ENCODE measurements around the gene TSFM.

Gene TSFM

DNA sequence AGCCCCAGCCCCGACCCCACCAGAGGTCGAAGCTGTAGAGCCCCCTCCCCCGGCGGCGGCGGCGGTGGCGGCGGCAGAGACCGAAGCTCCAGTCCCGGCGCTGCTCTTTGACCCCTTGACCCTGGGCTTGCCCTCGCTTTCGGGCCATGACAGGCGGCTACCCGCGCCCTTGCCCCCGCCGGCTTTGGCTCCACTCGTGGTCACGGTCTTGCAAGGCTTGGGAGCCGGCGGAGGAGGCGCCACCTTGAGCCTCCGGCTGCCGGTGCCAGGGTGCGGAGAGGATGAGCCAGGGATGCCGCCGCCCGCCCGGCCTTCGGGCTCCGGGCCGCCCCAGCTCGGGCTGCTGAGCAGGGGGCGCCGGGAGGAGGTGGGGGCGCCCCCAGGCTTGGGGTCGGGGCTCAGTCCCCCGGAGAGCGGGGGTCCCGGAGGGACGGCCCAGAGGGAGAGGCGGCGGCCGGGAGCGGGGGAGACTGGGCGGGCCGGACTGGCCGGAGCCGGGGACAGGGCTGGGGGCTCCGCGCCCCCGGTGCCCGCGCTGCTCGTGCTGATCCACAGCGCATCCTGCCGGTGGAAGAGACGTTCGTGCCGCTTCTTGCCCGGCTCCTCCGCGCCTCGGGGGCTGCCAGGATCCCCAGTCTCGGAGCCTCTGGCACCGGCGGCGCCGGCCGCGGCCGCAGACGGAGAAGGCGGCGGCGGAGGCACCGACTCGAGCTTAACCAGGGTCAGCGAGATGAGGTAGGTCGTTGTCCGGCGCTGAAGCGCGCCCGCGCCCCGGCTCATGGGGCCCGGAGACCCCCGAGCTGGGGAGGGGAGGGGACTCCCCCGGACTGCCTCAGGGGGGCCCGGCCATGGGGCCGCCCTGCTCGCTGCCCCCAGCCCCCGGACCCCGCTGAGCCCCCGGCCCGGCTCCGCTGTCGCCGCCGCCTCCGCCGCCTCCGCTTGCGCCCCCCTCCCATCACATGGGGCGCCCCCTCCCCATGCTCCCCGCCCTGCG is 44.8 kb upstream of the TSFM start:
- Histone ChIP-seq H3K9me3 (ENCODE audit: insufficient read depth, low read length) (no peaks in the 10 kb centered on the region), H3K27ac (ENCODE audit: low read depth, low read length) (no peak overlapping the region), H3K79me2 (ENCODE audit: insufficient read depth, low read length) (peaks cover 12% of the 10 kb centered on the region), H4K20me1 (ENCODE audit: low read depth, low read length) (no peaks in the 10 kb centered on the region), H3F3A (ENCODE audit: insufficient read depth) (peaks cover 2% of the 10 kb centered on the region; the same call in 1 of the 2 replicates), H3K9ac (ENCODE audit: low read length) (no peak overlapping the region), H3K9me2 (replicated peaks; ENCODE audit: insufficient read depth, low read length) (no peaks in the 10 kb centered on the region), H3K27me3 (ENCODE audit: low read length) (no peaks in the 10 kb centered on the region), H3K4me3 (ENCODE audit: insufficient read depth, low read length, poor library complexity, severe bottlenecking) (no peak overlapping the region), H3K4me2 (ENCODE audit: low read depth, low read length, poor library complexity, severe bottlenecking) (no peak overlapping the region), H2AFZ (ENCODE audit: low read depth, low read length, severe bottlenecking) (no peak overlapping the region), H3K36me3 (ENCODE audit: low read length) (no peaks in the 10 kb centered on the region)
- TF ChIP-seq, protein P1, sequence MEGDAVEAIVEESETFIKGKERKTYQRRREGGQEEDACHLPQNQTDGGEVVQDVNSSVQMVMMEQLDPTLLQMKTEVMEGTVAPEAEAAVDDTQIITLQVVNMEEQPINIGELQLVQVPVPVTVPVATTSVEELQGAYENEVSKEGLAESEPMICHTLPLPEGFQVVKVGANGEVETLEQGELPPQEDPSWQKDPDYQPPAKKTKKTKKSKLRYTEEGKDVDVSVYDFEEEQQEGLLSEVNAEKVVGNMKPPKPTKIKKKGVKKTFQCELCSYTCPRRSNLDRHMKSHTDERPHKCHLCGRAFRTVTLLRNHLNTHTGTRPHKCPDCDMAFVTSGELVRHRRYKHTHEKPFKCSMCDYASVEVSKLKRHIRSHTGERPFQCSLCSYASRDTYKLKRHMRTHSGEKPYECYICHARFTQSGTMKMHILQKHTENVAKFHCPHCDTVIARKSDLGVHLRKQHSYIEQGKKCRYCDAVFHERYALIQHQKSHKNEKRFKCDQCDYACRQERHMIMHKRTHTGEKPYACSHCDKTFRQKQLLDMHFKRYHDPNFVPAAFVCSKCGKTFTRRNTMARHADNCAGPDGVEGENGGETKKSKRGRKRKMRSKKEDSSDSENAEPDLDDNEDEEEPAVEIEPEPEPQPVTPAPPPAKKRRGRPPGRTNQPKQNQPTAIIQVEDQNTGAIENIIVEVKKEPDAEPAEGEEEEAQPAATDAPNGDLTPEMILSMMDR (IDR thresholded peaks at IDR 0.05; ENCODE audit: insufficient read depth, low read length, poor library complexity, severe bottlenecking): no peak
- no peak for TF ChIP-seq EZH2phosphoT487 (conservative IDR thresholded peaks at IDR 0.05; ENCODE audit: low read length)

DNA sequence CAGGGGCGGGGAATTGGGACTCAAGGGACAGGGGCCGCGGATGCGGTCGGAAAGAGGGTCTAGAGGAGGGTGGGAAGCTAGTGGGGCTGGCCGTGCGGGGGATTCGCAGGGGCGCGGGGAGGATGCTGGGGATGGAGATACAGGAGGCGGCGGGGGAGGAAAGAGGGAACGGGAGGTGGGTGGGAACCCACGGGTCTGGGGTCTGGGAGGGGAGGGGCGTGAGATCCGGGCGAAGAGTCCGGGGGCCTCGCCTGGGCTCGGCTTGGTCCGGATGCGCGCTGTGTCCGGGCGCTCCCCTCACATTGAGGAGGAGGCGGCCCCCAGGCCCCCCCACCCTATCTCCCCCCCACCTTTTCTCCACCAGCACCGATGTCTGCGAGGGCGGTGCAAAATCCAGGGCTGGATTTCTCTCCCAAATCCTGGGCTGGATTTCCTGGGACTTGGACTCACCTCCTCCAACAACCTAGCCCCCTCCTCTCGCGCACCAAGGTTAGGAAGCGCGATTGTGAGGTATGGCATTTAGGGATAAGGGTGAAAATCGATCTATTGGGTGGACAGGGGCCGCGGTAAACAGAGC is 43.8 kb upstream of the TSFM start, which contains the start of gene AGAP2:
Gene AGAP2, minus strand, starts transcription at position 82 of the 577 bp plus-strand sequence. CDS start 496 bp downstream, outside the sequence.
- Histone ChIP-seq H3K36me3 (ENCODE audit: low read length) (no peaks in the 10 kb centered on the region), H3K9me3 (ENCODE audit: insufficient read depth, low read length) (no peaks in the 10 kb centered on the region), H3K27me3 (ENCODE audit: low read length) (no peaks in the 10 kb centered on the region), H3F3A (ENCODE audit: insufficient read depth) (peaks cover 5% of the 10 kb centered on the region; the same call in 1 of the 2 replicates), H3K27ac (ENCODE audit: low read depth, low read length) (no peak within 1 kb of the TSS), H3K4me2 (ENCODE audit: low read depth, low read length, poor library complexity, severe bottlenecking) (no peak within 1 kb of the TSS), H4K20me1 (ENCODE audit: low read depth, low read length) (no peaks in the 10 kb centered on the region), H2AFZ (ENCODE audit: low read depth, low read length, severe bottlenecking) (no peak within 1 kb of the TSS), H3K4me3 (ENCODE audit: insufficient read depth, low read length, poor library complexity, severe bottlenecking) (no peak within 1 kb of the TSS), H3K9me2 (replicated peaks; ENCODE audit: insufficient read depth, low read length) (no peaks in the 10 kb centered on the region), H3K9ac (ENCODE audit: low read length) (no peak within 1 kb of the TSS), H3K79me2 (ENCODE audit: insufficient read depth, low read length) (peaks cover 12% of the 10 kb centered on the region)
- TF ChIP-seq, protein P1 (IDR thresholded peaks at IDR 0.05; ENCODE audit: insufficient read depth, low read length, poor library complexity, severe bottlenecking): no peak
- TF ChIP-seq EZH2phosphoT487 (conservative IDR thresholded peaks at IDR 0.05; ENCODE audit: low read length): no peak

DNA sequence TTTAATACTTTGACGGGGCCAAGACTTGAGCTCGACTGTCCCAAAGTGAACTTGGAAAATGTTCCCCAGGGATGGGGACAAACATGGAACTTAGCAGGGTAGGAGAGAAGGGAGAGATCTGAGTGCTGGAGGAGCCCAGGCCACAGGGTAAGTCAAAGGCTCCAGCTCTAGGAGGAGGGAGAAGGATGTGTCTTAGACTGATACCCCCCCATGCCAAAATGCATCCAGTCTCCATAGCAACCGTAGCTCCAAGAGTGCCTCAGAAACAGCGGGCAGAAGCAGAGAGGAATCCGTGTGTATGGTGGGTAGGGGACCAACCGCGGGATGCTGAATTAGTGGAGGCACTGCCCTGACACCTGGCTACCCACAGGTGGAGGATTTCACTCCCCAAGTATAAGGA is 43.2 kb upstream of the TSFM start:
- no peak overlapping the region for H3K4me2 ChIP-seq (ENCODE audit: low read depth, low read length, poor library complexity, severe bottlenecking)
- no peak overlapping the region for H3K4me3 ChIP-seq (ENCODE audit: insufficient read depth, low read length, poor library complexity, severe bottlenecking)

More for the DNA sequence above, 43.2 kb upstream of the TSFM start:
- Histone ChIP-seq H3K79me2 (ENCODE audit: insufficient read depth, low read length) (peaks cover 12% of the 10 kb centered on the region), H4K20me1 (ENCODE audit: low read depth, low read length) (no peaks in the 10 kb centered on the region), H3K27ac (ENCODE audit: low read depth, low read length) (no peak overlapping the region), H3F3A (ENCODE audit: insufficient read depth) (peaks cover 5% of the 10 kb centered on the region; the same call in 1 of the 2 replicates), H2AFZ (ENCODE audit: low read depth, low read length, severe bottlenecking) (no peak overlapping the region), H3K27me3 (ENCODE audit: low read length) (no peaks in the 10 kb centered on the region), H3K9me2 (replicated peaks; ENCODE audit: insufficient read depth, low read length) (no peaks in the 10 kb centered on the region), H3K9me3 (ENCODE audit: insufficient read depth, low read length) (no peaks in the 10 kb centered on the region), H3K36me3 (ENCODE audit: low read length) (no peaks in the 10 kb centered on the region), H3K9ac (ENCODE audit: low read length) (no peak overlapping the region)
- no peak for TF ChIP-seq EZH2phosphoT487 (conservative IDR thresholded peaks at IDR 0.05; ENCODE audit: low read length)
- TF ChIP-seq, protein P1 (IDR thresholded peaks at IDR 0.05; ENCODE audit: insufficient read depth, low read length, poor library complexity, severe bottlenecking): no peak
